ENCODE results near the gene ADAMTS17. TPM values are rescaled to one million over a fixed set of nuclear protein-coding genes. Genes with fewer than 3 reads are reported as not detected.

ADAMTS17 gene
- total and polyA plus RNA-seq, 3 donors from 2014 or later, result 6.8 to 17.8 (median 12.4) TPM

DNA sequence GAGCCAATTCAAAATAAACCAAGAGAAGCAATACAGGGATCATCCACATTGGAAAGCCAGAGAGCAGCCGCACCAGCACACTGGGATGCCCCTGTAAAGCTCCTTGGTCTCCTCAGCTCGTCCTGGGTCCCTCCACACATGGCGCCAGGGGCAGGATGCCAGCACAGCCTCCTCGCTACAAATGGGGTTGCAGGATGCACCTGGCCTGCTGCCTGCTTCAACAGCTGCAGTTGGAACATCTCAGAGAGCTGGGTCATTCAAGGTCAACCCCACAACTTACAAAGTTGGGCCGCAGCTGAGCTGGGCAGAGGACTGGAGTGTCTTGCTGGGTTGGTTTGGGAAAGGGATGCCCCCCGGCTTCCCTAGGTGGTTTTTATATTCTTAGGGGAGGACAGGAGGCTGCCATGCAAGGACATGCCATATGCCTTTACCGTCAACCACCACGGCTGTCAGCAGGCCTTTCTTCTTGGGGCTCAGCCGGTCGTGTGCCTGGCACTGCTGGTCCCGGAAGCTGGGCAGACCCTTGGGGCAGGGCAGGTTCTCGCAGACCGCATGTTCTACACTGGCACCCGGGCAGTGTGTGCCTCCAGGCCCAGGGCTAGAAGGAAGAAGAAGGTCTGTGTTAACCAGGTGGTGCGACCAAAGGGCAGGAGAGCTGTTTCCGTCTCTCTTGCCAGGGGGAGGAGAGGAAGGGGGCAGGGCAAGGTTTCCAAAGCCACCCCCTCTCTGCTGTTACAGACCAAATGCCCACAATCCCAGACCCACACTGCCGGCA lies 225.2 kb downstream of the ADAMTS17 start:
- no peak for TF ChIP-seq POLR2A (IDR thresholded peaks at IDR 0.05)
- TF ChIP-seq, protein P1, sequence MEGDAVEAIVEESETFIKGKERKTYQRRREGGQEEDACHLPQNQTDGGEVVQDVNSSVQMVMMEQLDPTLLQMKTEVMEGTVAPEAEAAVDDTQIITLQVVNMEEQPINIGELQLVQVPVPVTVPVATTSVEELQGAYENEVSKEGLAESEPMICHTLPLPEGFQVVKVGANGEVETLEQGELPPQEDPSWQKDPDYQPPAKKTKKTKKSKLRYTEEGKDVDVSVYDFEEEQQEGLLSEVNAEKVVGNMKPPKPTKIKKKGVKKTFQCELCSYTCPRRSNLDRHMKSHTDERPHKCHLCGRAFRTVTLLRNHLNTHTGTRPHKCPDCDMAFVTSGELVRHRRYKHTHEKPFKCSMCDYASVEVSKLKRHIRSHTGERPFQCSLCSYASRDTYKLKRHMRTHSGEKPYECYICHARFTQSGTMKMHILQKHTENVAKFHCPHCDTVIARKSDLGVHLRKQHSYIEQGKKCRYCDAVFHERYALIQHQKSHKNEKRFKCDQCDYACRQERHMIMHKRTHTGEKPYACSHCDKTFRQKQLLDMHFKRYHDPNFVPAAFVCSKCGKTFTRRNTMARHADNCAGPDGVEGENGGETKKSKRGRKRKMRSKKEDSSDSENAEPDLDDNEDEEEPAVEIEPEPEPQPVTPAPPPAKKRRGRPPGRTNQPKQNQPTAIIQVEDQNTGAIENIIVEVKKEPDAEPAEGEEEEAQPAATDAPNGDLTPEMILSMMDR (IDR thresholded peaks at IDR 0.05), result no peak
- no peaks in the 10 kb centered on the region for H3K36me3 ChIP-seq (ENCODE audit: low read depth, missing control alignments)
- H3K9me3 ChIP-seq, result no peaks in the 10 kb centered on the region
- peaks cover 17% of the 10 kb centered on the region for H3K4me1 ChIP-seq
- peak; percentile 69 for DNase-seq
- H3K27ac ChIP-seq, result no peak overlapping the region
- 73 to 74% methylated on average over 7 to 17 of the region's 17 CpGs for WGBS, 2 donors
- H3K4me3 ChIP-seq, result no peak overlapping the region
- H3K27me3 ChIP-seq, result no peaks in the 10 kb centered on the region
- intact Hi-C loops (cut with DNase I; ENCODE audit: low total_unique reads), result no loop called here

GRCh38 chr15:100115711-100116090 lies 226.1 kb downstream of the ADAMTS17 start:
- H3K36me3 ChIP-seq (ENCODE audit: low read depth, missing control alignments), result no peaks in the 10 kb centered on the region
- peaks cover 17% of the 10 kb centered on the region for H3K4me1 ChIP-seq
- H3K4me3 ChIP-seq, result no peak overlapping the region
- WGBS, 2 donors, result 92 to 94% methylated on average over 6 of the region's 6 CpGs
- no peaks in the 10 kb centered on the region for H3K9me3 ChIP-seq
- no peak overlapping the region for H3K27ac ChIP-seq
- intact Hi-C loops (cut with DNase I; ENCODE audit: low total_unique reads), result no loop called here
- H3K27me3 ChIP-seq, result no peaks in the 10 kb centered on the region
- no peak for TF ChIP-seq POLR2A (IDR thresholded peaks at IDR 0.05)
- DNase-seq, result no peak

DNA sequence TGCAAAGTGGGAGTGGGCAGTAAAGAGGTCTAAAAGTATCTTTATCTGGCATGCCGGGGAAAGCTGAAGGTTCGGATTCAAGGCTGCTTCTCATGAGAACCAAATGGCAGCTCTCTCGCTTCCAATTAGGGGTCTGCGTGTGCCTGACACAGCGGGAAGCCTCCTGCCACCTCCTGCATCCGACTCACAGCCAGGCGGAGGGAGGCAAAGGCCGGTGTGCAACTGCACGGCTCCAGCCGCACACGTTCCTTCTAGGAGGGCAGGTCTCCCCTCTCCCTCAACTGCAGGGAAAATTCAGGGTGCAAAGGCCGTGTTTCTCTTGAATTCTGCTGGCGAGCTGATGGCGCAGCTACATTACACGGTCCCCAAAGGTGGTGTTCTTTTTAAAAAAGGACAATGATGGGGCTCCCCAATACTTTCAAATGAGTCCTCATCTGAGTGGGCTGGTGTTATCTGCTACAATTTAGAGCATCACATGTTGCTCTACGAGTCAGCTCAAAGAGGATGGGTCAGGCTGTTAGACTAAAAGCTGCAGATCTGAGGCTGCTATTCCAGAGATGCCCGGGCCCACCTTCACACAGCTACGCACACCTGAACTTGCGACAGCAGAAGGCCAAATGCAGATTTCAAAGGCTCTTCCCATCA lies 226.6 kb downstream of the ADAMTS17 start:
- H3K4me3 ChIP-seq, result no peak overlapping the region
- H3K36me3 ChIP-seq (ENCODE audit: low read depth, missing control alignments), result no peaks in the 10 kb centered on the region
- H3K27me3 ChIP-seq, result no peaks in the 10 kb centered on the region
- peaks cover 17% of the 10 kb centered on the region for H3K4me1 ChIP-seq
- DNase-seq, result no peak
- intact Hi-C loops (cut with DNase I; ENCODE audit: low total_unique reads), result no loop called here
- TF ChIP-seq, protein P1 (IDR thresholded peaks at IDR 0.05), result no peak
- TF ChIP-seq POLR2A (IDR thresholded peaks at IDR 0.05), result no peak
- H3K27ac ChIP-seq, result peak overlapping the region in 1 of 2 donors; percentile 70
- H3K9me3 ChIP-seq, result no peaks in the 10 kb centered on the region
- 74 to 77% methylated on average over 19 of the region's 19 CpGs for WGBS, 2 donors

- TF ChIP-seq, protein P1 (IDR thresholded peaks at IDR 0.05), result no peak
- no peak for TF ChIP-seq POLR2A (IDR thresholded peaks at IDR 0.05)
- 33 to 49% methylated on average over 9 of the region's 9 CpGs for WGBS, 2 donors
- H3K9me3 ChIP-seq, result no peaks in the 10 kb centered on the region
- peaks cover 17% of the 10 kb centered on the region for H3K4me1 ChIP-seq
- H3K27me3 ChIP-seq, result no peaks in the 10 kb centered on the region
- intact Hi-C loops (cut with DNase I; ENCODE audit: low total_unique reads), result no loop called here
- H3K27ac ChIP-seq, result peak overlapping the region; percentile 29 to 70
- no peaks in the 10 kb centered on the region for H3K36me3 ChIP-seq (ENCODE audit: low read depth, missing control alignments)
- H3K4me3 ChIP-seq, result no peak overlapping the region
- DNase-seq, result no peak
Measured at GRCh38 chr15:100114571-100114970, 227.2 kb downstream of the ADAMTS17 start.

- Histone ChIP-seq H3K4me3 (no peak overlapping the region), H3K27ac (peak overlapping the region; percentile 29 to 70), H3K4me1 (peaks cover 17% of the 10 kb centered on the region), H3K27me3 (no peaks in the 10 kb centered on the region), H3K36me3 (ENCODE audit: low read depth, missing control alignments) (no peaks in the 10 kb centered on the region), H3K9me3 (no peaks in the 10 kb centered on the region)
- TF ChIP-seq, protein P1 (IDR thresholded peaks at IDR 0.05), result no peak
- no peak for TF ChIP-seq POLR2A (IDR thresholded peaks at IDR 0.05)
- 28 to 32% methylated on average over 8 of the region's 8 CpGs for WGBS, 2 donors
- intact Hi-C loops (cut with DNase I; ENCODE audit: low total_unique reads), result no loop called here
- peak; percentile 82 for DNase-seq
Measured at GRCh38 chr15:100114100-100114499, 227.7 kb downstream of the ADAMTS17 start.

Data from testis (tissue), 3 donors.